ENCODE data around the gene RGCC. TPM values are rescaled to one million over a fixed set of nuclear protein-coding genes. Genes with fewer than 3 reads are reported as not detected.
A peak's percentile ranks its signal among the peaks of the same experiment; 100 is the strongest.

The RGCC gene
- total and polyA plus RNA-seq, 9 of the 15 experiments (the other 6 are each of a cell fraction or from before 2014, with no cell fraction given) = 0.51 to 10.4 (median 5.8) TPM

DNA sequence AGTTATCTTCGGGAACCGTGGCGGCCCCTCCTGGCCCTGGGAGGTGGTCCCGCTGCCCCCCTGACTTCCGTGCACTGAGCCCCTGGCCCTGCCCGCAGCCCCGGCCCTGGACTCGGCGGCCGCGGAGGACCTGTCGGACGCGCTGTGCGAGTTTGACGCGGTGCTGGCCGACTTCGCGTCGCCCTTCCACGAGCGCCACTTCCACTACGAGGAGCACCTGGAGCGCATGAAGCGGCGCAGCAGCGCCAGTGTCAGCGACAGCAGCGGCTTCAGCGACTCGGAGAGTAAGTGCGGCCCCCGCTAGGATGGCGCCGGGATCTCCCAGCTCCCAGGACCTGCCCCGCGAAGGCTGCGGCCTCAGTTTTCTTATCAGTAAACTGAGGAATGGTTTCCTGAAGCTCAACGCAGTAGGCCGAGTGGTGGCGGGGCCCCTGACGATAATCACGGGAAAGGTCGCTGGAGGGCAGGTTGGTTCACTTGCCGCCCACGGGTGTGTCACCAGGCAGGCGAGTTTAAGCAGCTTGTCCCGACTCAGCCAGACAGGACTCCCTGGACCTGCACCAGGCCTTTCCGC is 924 bp downstream of the RGCC start (continued):
- TF ChIP-seq, protein P1, sequence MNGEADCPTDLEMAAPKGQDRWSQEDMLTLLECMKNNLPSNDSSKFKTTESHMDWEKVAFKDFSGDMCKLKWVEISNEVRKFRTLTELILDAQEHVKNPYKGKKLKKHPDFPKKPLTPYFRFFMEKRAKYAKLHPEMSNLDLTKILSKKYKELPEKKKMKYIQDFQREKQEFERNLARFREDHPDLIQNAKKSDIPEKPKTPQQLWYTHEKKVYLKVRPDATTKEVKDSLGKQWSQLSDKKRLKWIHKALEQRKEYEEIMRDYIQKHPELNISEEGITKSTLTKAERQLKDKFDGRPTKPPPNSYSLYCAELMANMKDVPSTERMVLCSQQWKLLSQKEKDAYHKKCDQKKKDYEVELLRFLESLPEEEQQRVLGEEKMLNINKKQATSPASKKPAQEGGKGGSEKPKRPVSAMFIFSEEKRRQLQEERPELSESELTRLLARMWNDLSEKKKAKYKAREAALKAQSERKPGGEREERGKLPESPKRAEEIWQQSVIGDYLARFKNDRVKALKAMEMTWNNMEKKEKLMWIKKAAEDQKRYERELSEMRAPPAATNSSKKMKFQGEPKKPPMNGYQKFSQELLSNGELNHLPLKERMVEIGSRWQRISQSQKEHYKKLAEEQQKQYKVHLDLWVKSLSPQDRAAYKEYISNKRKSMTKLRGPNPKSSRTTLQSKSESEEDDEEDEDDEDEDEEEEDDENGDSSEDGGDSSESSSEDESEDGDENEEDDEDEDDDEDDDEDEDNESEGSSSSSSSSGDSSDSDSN (IDR thresholded peaks at IDR 0.05; ENCODE audit: borderline replicate concordance in 1 of 2, low read depth in 2 of 2, low read length in 2 of 2) = no peak
- TF ChIP-seq, protein P2, sequence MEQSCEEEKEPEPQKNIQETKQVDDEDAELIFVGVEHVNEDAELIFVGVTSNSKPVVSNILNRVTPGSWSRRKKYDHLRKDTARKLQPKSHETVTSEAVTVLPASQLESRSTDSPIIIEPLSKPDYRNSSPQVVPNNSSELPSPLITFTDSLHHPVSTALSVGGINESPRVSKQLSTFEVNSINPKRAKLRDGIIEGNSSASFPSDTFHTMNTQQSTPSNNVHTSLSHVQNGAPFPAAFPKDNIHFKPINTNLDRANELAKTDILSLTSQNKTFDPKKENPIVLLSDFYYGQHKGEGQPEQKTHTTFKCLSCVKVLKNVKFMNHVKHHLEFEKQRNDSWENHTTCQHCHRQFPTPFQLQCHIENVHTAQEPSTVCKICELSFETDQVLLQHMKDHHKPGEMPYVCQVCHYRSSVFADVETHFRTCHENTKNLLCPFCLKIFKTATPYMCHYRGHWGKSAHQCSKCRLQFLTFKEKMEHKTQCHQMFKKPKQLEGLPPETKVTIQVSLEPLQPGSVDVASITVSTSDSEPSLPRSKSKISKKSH (CRISPR knock-in tag; IDR thresholded peaks at IDR 0.05) = no peak
- TF ChIP-seq NUFIP1 (IDR thresholded peaks at IDR 0.05; ENCODE audit: partially characterized antibody) = no peak
- no peak for TF ChIP-seq KLF13 (tag; IDR thresholded peaks at IDR 0.05; ENCODE audit: borderline replicate concordance, low read depth)
- TF ChIP-seq ZNF263 (CRISPR knock-in tag; IDR thresholded peaks at IDR 0.05; ENCODE audit: borderline replicate concordance) = peak; percentile 17; the same call in 1 of the 2 replicates
- TF ChIP-seq, protein P3, sequence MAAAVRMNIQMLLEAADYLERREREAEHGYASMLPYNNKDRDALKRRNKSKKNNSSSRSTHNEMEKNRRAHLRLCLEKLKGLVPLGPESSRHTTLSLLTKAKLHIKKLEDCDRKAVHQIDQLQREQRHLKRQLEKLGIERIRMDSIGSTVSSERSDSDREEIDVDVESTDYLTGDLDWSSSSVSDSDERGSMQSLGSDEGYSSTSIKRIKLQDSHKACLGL (CRISPR knock-in tag; IDR thresholded peaks at IDR 0.05; ENCODE audit: borderline replicate concordance, poor library complexity, severe bottlenecking) = no peak
- peak; percentile 21; the same call in 1 of the 2 replicates for TF ChIP-seq PHF8 (IDR thresholded peaks at IDR 0.05; ENCODE audit: borderline replicate concordance, low read length)
- no peak for TF ChIP-seq EP400 (IDR thresholded peaks at IDR 0.05)
- TF ChIP-seq ZBED1 (IDR thresholded peaks at IDR 0.05) = 0 out of 2 replicates have a peak, but pooled peaks have one; percentile 45
- TF ChIP-seq, protein P4, sequence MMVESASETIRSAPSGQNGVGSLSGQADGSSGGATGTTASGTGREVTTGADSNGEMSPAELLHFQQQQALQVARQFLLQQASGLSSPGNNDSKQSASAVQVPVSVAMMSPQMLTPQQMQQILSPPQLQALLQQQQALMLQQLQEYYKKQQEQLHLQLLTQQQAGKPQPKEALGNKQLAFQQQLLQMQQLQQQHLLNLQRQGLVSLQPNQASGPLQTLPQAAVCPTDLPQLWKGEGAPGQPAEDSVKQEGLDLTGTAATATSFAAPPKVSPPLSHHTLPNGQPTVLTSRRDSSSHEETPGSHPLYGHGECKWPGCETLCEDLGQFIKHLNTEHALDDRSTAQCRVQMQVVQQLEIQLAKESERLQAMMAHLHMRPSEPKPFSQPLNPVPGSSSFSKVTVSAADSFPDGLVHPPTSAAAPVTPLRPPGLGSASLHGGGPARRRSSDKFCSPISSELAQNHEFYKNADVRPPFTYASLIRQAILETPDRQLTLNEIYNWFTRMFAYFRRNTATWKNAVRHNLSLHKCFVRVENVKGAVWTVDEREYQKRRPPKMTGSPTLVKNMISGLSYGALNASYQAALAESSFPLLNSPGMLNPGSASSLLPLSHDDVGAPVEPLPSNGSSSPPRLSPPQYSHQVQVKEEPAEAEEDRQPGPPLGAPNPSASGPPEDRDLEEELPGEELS (CRISPR knock-in tag; IDR thresholded peaks at IDR 0.05; ENCODE audit: borderline replicate concordance) = no peak
- TF ChIP-seq NRF1 (conservative IDR thresholded peaks at IDR 0.05 in 1 of 2, IDR thresholded peaks at IDR 0.05 in 1 of 2) = peak; percentile 53 to 69
- 0 out of 2 replicates have a peak, but pooled peaks have one; percentile 23 for TF ChIP-seq ZNF589 (CRISPR knock-in tag; IDR thresholded peaks at IDR 0.05; ENCODE audit: low read depth)

All from K562 (cell line).